HEK293T (cell line): ENCODE data around the gene TGM2.

ENCODE experiments used
- ARNT ChIP-seq: fragments of 450-650 bp; IDR thresholded peaks from 2 replicates; pipeline ENCODE4 v1.6.1; 2017; ENCODE audit warnings: mild to moderate bottlenecking
- BHLHE40 ChIP-seq: fragments of 450-650 bp; IDR thresholded peaks from 2 replicates; pipeline ENCODE4 v1.6.1; 2016; ENCODE audit warnings: mild to moderate bottlenecking, moderate library complexity, borderline replicate concordance
- CTBP1 ChIP-seq: fragments of 450-650 bp; IDR thresholded peaks from 2 replicates; pipeline ENCODE4 v1.6.1; 2016; ENCODE audit warnings: borderline replicate concordance
- FOXA1 ChIP-seq: fragments of 450-650 bp; IDR thresholded peaks from 2 replicates; pipeline ENCODE4 v1.6.1; 2016; ENCODE audit warnings: mild to moderate bottlenecking
- FOXK2 ChIP-seq: fragments of 450-650 bp; IDR thresholded peaks from 2 replicates; pipeline ENCODE4 v1.6.1; 2016; ENCODE audit warnings: mild to moderate bottlenecking
- FOXM1 ChIP-seq: fragments of 450-650 bp; IDR thresholded peaks from 2 replicates; pipeline ENCODE4 v1.6.1; 2017; ENCODE audit warnings: mild to moderate bottlenecking, borderline replicate concordance
- HDGF ChIP-seq: fragments of 450-650 bp; IDR thresholded peaks from 2 replicates; pipeline ENCODE4 v1.6.1; 2017; ENCODE audit warnings: antibody characterized with exemption, borderline replicate concordance
- L3MBTL2 ChIP-seq: fragments of 450-650 bp; conservative IDR thresholded peaks from 2 replicates; pipeline ENCODE4 v1.6.1; 2016; ENCODE audit warnings: mild to moderate bottlenecking
- NFRKB ChIP-seq: fragments of 450-650 bp; IDR thresholded peaks from 2 replicates; pipeline ENCODE4 v1.6.1; 2016; ENCODE audit warnings: mild to moderate bottlenecking, moderate library complexity
- SP1 ChIP-seq: fragments of 450-650 bp; IDR thresholded peaks from 2 replicates; pipeline ENCODE4 v1.6.1; 2017
- TARDBP ChIP-seq: fragments of 450-650 bp; IDR thresholded peaks from 2 replicates; pipeline ENCODE4 v1.6.1; 2016
- TF ChIP-seq, protein P1 (sequence below): fragments of 450-650 bp; IDR thresholded peaks from 2 replicates; pipeline ENCODE4 v1.6.1; 2016

- no peak for TF ChIP-seq BHLHE40
- no peak for TF ChIP-seq ARNT
- TF ChIP-seq L3MBTL2, result no peak
- TF ChIP-seq FOXK2, result no peak
- TF ChIP-seq NFRKB, result no peak
- TF ChIP-seq FOXM1, result no peak
- TF ChIP-seq CTBP1, result no peak
- no peak for TF ChIP-seq SP1
- no peak for TF ChIP-seq FOXA1
- no peak for TF ChIP-seq TARDBP
- no peak for TF ChIP-seq HDGF
- TF ChIP-seq, protein P1, sequence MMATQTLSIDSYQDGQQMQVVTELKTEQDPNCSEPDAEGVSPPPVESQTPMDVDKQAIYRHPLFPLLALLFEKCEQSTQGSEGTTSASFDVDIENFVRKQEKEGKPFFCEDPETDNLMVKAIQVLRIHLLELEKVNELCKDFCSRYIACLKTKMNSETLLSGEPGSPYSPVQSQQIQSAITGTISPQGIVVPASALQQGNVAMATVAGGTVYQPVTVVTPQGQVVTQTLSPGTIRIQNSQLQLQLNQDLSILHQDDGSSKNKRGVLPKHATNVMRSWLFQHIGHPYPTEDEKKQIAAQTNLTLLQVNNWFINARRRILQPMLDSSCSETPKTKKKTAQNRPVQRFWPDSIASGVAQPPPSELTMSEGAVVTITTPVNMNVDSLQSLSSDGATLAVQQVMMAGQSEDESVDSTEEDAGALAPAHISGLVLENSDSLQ, result no peak
These were observed 14.8 kb upstream of the TGM2 start for GRCh38 chr20:38179846-38180245.
